Cardiac muscle cell (in vitro differentiated cells and primary cell): ENCODE data around the gene GNLY. TPM values are rescaled to one million over a fixed set of nuclear protein-coding genes. Genes with fewer than 3 reads are reported as not detected.

Source experiments
- DNase-seq, 2 donors: peaks; one replicate each; pipeline versions ENCODE4 v3.0.0 to v3.0.0-alpha.2; 2010 to 2017; ENCODE audit warnings: low read depth in 1 of 2, low spot score in 1 of 2
- H3K27ac ChIP-seq: fragments of 200-600 bp; sonication (generic); 2 replicates; pipeline ENCODE4 v1.5.1; 2016
- H3K27me3 ChIP-seq: fragments of 200-600 bp; sonication (generic); 2 replicates; pipeline ENCODE4 v1.6.0; 2016; ENCODE audit warnings: control low read depth
- H3K36me3 ChIP-seq: fragments of 200-600 bp; sonication (generic); 2 replicates; pipeline ENCODE4 v1.5.1; 2016; ENCODE audit warnings: control low read depth
- H3K4me1 ChIP-seq: fragments of 200-600 bp; sonication (generic); 2 replicates; pipeline ENCODE4 v1.8.1; 2017; ENCODE audit warnings: low read depth, mild to moderate bottlenecking, mixed run types
- H3K4me3 ChIP-seq: fragments of 200-600 bp; sonication (generic); 2 replicates; pipeline ENCODE4 v1.5.1; 2016; ENCODE audit warnings: mild to moderate bottlenecking
- H3K9me3 ChIP-seq: fragments of 200-600 bp; sonication (generic); 2 replicates; pipeline ENCODE4 v1.5.1; 2017; ENCODE audit warnings: low read depth, mild to moderate bottlenecking, control low read depth
- CTCF ChIP-seq: IDR thresholded peaks from 2 replicates; pipeline ENCODE4 v1.5.1; 2012; ENCODE audit warnings: low read depth, mild to moderate bottlenecking, low read length
- polyA plus RNA-seq: library from polyadenylated mRNA; unstranded; fragments of >200 nt; fragmentation: Nextera tagmentation; extraction: Ambion mirVana; gene quantifications from 2 replicates; pipeline ENCODE4 v1.2.1, GENCODE V29; 2016
- total RNA-seq: library from RNA; depleted of rRNA; stranded (reverse); fragments of >200 nt; gene quantifications from 2 replicates; pipeline ENCODE4 v1.2.3, GENCODE V29; 2016

The GNLY gene
- total and polyA plus RNA-seq, 2 experiments from 2014 or later: not detected

GRCh38 chr2:85722519-85722918, 28.4 kb downstream of the GNLY start:
- Histone ChIP-seq H3K27ac (no peak overlapping the region), H3K27me3 (no peaks in the 10 kb centered on the region), H3K9me3 (no peaks in the 10 kb centered on the region), H3K4me1 (peaks cover 4% of the 10 kb centered on the region), H3K4me3 (no peak overlapping the region), H3K36me3 (no peaks in the 10 kb centered on the region)
- TF ChIP-seq CTCF: no peak
- DNase-seq: no peak

GRCh38 chr2:85723707-85724360, 29.7 kb downstream of the GNLY start:
- no peaks in the 10 kb centered on the region for H3K36me3 ChIP-seq
- no peak overlapping the region for H3K4me3 ChIP-seq
- no peaks in the 10 kb centered on the region for H3K9me3 ChIP-seq
- H3K27ac ChIP-seq: no peak overlapping the region
- peak in 1 of 2 donors; percentile 26 for DNase-seq
- no peaks in the 10 kb centered on the region for H3K27me3 ChIP-seq
- TF ChIP-seq CTCF: no peak
- H3K4me1 ChIP-seq: peaks cover 4% of the 10 kb centered on the region

GRCh38 chr2:85724731-85725181, 30.6 kb downstream of the GNLY start:
- H3K4me3 ChIP-seq: no peak overlapping the region
- no peak for DNase-seq
- no peaks in the 10 kb centered on the region for H3K27me3 ChIP-seq
- no peaks in the 10 kb centered on the region for H3K9me3 ChIP-seq
- H3K27ac ChIP-seq: no peak overlapping the region
- no peak for TF ChIP-seq CTCF
- H3K4me1 ChIP-seq: peaks cover 2% of the 10 kb centered on the region
- no peaks in the 10 kb centered on the region for H3K36me3 ChIP-seq

GRCh38 chr2:85725451-85725850, 31.3 kb downstream of the GNLY start:
- Histone ChIP-seq H3K27ac (no peak overlapping the region), H3K4me1 (no peaks in the 10 kb centered on the region), H3K36me3 (no peaks in the 10 kb centered on the region), H3K4me3 (no peak overlapping the region), H3K9me3 (no peaks in the 10 kb centered on the region), H3K27me3 (no peaks in the 10 kb centered on the region)
- DNase-seq: no peak
- no peak for TF ChIP-seq CTCF

GRCh38 chr2:85727798-85728197, 33.6 kb downstream of the GNLY start:
- no peak for TF ChIP-seq CTCF
- no peak for DNase-seq
- no peak overlapping the region for H3K27ac ChIP-seq
- no peaks in the 10 kb centered on the region for H3K36me3 ChIP-seq
- no peaks in the 10 kb centered on the region for H3K27me3 ChIP-seq
- no peaks in the 10 kb centered on the region for H3K9me3 ChIP-seq
- H3K4me1 ChIP-seq: no peaks in the 10 kb centered on the region
- no peak overlapping the region for H3K4me3 ChIP-seq
